Cerebellar nuclear complex (tissue), 1 donor: Measurements from ENCODE around the gene JARID2.

Source experiments
- DNase-seq, 2 experiments: peaks; one replicate each; lab custom pipeline; 2025; lab: John Stamatoyannopoulos, UW

Gene JARID2

GRCh38 chr6:15375638-15376290, 129.9 kb downstream of the JARID2 start:
- no peak for DNase-seq

GRCh38 chr6:15376900-15377487, 131.1 kb downstream of the JARID2 start:
- DNase-seq, result no peak

DNA sequence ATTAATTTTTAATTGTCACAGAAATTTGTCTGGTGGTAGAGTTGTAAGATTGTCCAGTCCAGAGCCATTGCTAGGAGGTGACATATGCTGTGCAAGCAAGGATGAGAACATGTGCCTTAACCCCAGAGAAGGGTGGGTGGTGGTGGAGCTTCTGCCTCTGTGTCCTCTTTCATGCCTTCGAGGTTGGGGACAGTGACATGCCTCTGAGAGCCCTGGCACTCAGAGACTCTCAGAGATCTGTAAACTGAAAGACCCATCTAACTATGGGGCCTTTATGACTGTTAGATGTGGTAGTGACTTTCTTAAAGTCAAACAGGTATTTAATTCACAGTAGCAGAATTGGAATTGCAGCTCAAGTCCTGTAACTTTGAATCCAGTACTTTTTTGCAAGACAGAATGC, 132.4 kb downstream of the JARID2 start:
- DNase-seq, result no peak

DNA sequence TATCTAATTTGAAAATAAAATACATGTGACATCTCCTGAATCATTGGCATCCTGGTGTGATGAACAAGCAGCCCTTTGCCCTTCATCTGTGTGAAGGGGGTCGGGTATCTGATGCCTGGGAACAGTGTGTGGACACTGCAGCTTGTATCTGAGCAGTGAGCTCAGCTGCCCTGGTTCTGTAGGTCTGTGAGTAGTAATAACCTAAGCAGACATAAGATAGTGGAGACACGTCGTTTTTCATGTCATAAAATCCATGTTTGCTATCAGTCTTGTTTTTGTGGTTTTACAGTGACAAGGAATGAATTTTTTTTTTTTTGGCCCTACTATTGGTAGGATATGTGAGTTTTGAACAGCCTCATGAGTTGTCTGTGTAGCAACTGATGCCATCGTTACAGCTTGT, 133.0 kb downstream of the JARID2 start:
- DNase-seq, result no peak

DNA sequence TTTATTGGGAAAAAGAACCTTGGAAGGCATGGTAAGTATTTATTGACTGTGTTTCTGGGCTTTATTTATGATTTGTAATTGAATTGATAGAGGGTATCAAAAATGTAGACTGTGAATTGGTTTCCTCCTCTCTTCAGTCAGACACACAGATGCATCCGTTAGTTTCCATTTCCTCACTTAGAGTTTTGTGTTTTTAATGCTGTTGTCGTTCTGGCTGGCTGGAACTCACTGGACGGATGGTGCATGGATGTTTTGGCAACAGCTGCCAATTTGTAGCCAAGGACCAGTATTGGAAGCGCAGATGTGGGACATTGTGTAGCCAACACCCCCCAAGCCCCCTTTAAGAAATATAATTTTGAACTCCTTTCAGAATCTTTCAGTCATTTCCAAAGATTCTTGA, 134.5 kb downstream of the JARID2 start:
- no peak for DNase-seq

DNA sequence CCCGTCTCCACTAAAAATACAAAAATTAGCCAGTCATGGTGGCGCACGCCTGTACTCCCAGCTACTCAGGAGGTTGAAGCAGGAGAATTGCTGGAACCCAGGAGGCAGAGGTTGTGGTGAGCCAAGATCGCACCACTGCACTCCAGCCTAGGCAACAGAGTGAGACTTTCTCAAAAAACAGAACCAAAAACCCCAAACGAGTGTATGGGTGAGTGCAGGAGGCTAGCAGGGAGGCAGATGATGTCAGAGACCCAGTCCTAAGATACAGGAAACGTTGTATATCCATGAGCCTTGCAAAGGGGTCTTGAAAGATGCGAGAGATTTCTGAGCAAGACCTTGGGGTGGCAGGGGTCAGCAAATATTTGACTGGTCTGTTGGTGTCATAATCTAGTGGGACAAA, 136.2 kb downstream of the JARID2 start:
- DNase-seq, result no peak

GRCh38 chr6:15382712-15383111, 136.8 kb downstream of the JARID2 start:
- no peak for DNase-seq

GRCh38 chr6:15384901-15385300, 139.0 kb downstream of the JARID2 start:
- DNase-seq, result no peak

- DNase-seq, result no peak
Measured at GRCh38 chr6:15385521-15385920, 139.7 kb downstream of the JARID2 start.

GRCh38 chr6:15386110-15386755, 140.4 kb downstream of the JARID2 start:
- DNase-seq, result no peak

- no peak for DNase-seq
Measured at GRCh38 chr6:15386756-15387112, 140.9 kb downstream of the JARID2 start.

GRCh38 chr6:15387118-15387517, 141.2 kb downstream of the JARID2 start:
- no peak for DNase-seq

GRCh38 chr6:15389084-15389764, 143.4 kb downstream of the JARID2 start:
- DNase-seq, result no peak

- no peak for DNase-seq
Measured at GRCh38 chr6:15389765-15390723, 144.2 kb downstream of the JARID2 start.

- no peak for DNase-seq
Measured at GRCh38 chr6:15391500-15391899, 145.6 kb downstream of the JARID2 start.

- DNase-seq, result no peak
Measured at GRCh38 chr6:15392182-15392581, 146.3 kb downstream of the JARID2 start.

DNA sequence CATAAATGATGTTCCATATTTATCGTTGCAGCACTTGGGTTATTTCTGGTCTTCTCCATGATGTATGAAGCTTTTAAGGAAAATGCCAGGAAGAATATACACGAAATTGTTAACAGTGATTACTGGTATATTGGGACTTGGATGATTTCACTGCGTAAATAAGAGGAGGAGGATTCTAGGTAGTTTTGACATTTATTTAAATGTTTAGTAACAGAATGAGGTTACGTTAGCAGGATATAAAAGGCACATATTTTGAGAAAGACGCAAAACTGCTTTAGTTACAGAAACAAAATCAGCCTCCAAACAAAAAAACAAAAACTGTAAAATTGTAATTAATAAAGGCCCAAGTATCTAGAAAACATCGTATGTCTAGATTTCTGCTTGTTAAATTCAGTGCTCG, 147.7 kb downstream of the JARID2 start:
- DNase-seq, result no peak

GRCh38 chr6:15395087-15395486, 149.2 kb downstream of the JARID2 start:
- no peak for DNase-seq

DNA sequence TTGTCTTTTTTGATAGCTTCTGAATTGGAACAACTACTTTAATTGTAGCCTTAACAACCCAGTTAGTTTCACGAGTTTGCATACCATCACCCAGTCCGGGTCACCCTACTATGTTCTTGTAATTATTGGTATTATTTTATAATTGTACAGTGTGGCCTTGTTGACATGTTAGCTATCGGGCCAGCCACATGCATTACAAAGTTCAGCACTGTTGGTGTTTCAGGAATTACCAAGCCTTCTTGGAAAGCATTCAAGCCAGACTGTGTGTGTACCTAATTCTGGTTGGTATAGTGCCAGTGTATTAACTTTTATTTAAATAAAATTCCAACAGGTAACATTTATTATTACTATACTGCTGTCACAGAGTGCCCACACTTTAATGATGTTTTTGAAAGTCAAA, 150.9 kb downstream of the JARID2 start:
- DNase-seq, result no peak

DNA sequence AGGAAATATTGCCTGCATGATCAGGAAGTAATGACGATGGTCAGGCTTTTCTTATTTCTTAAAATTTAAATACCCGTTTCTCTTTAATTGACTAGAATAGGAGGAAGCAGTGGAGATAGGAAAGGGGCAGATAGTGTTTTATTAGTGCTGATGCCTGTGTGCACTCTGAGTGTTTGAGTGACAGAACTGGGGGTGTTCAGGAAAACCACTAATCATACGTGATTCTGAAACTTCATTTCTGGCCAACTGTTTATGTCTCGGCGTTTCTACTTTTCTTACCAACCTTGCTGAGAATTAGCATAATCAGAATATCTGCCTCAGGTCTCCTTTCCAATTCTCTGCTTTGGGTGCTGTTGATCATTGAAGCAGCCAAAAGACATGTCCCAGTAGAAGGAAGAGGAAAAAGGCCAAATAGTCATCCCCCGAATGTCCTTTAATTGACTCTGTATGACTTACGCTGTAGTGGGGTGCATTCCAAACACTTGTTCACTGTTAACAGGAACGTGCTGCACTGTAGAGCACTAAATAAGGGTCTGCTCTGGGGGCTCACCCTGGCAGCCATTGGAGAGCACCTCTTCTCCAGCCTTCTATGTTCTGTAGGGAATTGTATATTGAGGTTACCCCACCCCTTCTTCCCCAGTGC, 152.9 kb downstream of the JARID2 start:
- DNase-seq, result no peak
